NCI-H1092 treated with DMSO at 0.1 percent for 48 hours (cell line): ENCODE results near the gene ERVW-1.
"Not testable (repeated sequence)": the region's sequence is repeated elsewhere in the genome, so short reads cannot be mapped to it uniquely, and the experiment has no call there.

Source experiments
- DNase-seq: peaks from one replicate; lab custom pipeline; 2025; lab: John Stamatoyannopoulos, UW

ERVW-1 gene

DNA sequence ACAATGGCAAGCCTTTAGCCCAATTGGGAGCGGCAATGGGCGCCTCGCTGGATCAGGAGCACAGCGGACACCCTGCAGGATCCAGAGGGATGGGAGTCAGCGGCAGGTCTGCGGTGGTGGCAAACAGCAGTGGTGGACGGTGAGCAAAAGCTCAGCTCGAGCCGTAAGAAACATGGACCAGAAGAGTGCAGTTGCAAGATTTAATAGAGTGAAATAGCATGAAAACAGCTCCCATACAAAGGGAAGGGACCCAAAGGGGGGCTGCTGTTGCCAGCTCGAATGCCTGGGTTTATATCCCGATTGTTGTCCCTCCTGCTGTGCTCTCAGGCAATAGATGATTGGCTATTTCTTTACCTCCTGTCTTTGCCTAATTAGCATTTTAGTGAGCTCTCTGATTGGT lies at the start of gene ERVW-1:
ERVW-1 (minus strand) TSS at position 266 of the 400 bp plus-strand sequence. CDS start 7,565 bp downstream, outside the sequence.
- not testable (repeated sequence) for DNase-seq

GRCh38 chr7:92523110-92523509 lies 45.4 kb upstream of the ERVW-1 start:
- no peak for DNase-seq

GRCh38 chr7:92520024-92520423 lies 42.3 kb upstream of the ERVW-1 start:
- DNase-seq: no peak

DNA sequence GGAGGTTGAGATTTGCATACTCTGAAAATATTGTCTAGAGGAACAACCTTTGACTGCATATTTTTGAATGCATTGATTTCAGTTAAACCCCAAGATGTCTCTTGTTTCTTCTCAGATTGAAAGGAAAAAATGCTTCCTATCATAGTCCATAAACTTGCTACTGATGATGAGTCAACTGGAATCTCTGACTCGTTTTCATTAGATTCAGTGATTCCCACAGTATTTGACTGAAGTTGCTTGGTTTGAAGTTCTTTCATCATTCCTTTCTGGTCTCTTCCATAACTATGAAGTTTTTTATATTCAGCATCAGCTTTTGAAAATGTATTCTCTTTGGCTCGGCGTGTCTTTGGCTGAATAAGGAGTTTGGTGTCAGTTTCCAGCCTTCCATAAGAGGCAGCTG lies 39.9 kb upstream of the ERVW-1 start:
- DNase-seq: no peak

DNA sequence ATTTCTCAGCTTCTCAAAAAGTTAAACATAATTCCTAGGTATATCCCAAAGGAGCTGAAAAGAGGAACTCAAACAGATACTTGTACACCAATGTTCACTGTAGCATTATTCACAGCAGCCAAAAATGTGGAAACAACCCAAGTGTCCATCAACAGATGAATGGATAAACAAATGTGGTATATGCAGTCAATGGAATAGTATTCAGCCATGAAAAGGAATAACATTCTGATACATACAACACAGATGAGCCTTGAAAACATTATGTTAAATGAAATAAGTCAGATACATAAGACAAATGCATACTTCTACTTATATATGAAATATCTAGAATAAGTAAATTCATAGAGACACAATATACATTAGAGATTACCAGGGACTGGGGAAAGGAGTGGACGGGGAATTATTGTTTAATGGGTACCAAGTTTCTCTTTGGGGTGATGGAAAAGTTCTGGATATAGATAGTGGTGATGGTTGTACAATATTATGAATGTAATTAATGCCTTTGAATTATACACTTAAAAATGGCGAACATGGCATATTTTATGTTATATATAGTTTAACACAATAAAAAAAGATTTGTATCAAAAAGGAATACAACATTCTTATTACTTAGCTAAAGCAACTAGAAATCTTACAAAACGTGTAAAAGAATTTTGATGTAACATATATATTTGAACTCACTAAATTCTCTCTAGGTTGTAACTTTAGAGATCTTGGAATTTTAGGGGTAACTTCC lies 35.6 kb upstream of the ERVW-1 start:
- no peak for DNase-seq

DNA sequence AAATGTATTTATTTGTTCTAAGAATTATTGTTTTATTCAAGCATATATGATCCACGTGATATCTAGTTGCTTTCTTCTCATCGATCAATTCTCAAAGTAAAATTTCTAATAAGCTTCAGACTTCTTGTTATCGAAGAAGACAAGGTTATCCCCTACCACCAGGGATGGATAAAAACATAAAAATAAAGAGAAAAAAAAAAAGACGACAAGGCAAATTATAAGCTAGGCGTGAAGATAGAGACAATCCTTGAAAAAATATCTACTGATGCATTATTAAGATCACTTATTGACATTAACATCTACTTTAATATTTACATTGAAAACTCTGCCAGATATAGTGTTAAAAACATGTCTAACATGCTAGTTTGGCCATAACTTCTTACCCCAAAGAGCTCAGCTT lies 31.2 kb upstream of the ERVW-1 start:
- no peak for DNase-seq

DNA sequence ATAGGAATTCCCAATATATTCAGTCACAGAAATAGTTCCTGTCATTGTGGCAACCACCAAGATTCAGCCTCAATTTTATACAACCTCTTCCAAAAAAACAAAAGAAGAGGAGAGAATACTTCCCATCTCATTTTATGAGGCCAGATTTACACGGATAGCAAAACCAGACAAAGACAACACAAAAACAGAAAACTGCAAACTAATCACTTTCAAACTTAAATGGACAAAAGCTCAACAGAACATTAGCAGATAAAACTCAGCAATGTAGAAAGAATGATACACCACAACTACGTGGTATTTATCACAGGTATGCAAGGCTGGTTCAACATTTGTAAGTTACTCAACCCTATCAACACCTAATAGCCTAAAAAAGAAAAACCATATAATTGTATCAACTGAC lies 28.6 kb upstream of the ERVW-1 start:
- no peak for DNase-seq

DNA sequence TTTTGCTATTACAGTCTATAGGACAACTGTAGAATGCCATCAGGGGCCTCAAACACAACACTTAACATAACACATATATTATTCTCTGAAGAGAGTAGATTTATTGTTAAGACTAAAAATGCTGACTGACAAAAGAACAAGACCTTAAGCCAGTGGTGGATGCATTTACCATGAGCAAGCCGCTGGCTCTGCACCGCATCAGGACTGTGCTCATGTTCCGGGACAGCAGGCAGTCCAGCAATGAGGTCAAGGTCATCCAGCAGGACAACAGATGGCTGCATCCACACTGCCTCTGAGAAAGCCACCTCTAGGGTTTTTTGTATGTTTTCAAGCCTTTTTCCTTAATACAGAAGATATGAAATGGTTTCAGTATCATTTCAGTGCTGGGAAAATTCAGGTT lies 26.8 kb upstream of the ERVW-1 start:
- no peak for DNase-seq

GRCh38 chr7:92503767-92504166 lies 26.0 kb upstream of the ERVW-1 start:
- no peak for DNase-seq

DNA sequence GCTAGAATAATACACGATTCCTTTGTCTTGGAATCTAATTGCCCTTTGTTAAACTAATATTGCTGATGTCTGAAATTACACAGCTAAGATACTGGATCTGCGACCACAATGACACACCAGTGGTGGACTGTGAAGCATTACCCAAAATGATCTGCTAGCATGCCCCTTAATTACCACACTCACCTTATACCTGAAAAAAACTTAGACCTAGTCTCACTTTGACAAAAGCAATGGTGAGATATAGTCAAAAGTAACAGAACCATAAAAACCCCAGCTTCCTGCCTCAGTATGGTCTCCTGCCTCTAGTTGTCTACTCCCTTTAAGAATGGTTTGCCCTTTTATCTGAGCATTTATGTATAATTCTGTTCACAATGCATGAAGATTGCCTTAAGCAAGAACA lies 20.8 kb upstream of the ERVW-1 start:
- no peak for DNase-seq

- no peak for DNase-seq
These were observed 19.1 kb upstream of the ERVW-1 start for GRCh38 chr7:92496876-92497275.

DNA sequence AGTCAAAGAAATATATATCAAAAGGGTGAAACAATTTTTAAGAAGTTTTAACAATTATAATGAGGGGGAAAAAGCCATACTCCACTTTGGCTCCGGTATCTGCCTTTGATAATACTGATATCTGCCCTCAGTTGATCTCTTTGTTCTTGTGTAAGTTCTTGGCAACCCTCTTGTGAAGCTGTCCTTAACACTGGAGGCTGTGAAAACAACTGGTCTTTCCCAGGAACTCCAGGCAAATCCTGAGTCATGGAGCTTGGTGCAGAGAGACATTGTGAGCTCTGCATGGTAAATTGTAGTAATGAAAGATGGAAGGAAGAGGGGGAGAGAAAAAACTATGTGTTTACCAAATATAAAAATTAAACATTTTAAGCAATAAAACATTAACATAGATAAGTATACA lies 11.9 kb upstream of the ERVW-1 start:
- DNase-seq: no peak

DNA sequence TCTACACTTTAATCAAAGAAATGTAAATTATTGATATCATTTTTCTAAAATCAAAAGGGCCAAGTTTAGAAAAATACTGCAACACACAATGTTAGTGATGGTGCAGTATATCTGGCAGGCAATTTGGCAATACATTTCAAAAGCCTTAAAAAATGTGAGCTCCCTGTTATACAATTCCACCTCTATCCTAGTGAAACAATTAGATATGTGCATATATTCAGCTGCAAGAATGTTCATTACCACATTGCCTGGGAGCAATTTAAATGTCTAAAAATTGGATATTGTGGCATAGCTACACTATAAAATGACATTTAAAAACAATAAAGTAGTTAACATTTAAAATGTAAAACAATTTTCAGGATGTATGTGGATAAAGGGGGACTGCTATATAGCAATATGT lies 10.1 kb upstream of the ERVW-1 start:
- DNase-seq: no peak

DNA sequence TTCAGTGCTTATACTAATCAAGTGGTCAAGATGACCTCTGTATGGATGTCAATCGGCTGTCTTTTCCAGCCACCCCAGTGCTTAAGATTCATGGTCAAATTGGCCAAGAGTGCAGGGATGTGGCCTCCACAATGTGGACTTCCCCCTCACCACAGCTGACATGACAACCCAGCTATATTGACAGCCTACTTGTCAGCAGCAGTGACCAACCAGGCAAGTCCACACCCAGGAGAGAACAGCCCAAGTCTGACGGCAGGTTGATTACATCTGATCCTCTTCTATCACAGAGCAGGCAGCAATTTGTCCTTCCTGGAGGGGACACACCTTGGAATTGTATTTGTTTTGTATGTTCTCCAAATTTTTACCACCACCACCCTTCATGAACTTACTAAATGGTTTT lies 8.2 kb upstream of the ERVW-1 start:
- DNase-seq: no peak

DNA sequence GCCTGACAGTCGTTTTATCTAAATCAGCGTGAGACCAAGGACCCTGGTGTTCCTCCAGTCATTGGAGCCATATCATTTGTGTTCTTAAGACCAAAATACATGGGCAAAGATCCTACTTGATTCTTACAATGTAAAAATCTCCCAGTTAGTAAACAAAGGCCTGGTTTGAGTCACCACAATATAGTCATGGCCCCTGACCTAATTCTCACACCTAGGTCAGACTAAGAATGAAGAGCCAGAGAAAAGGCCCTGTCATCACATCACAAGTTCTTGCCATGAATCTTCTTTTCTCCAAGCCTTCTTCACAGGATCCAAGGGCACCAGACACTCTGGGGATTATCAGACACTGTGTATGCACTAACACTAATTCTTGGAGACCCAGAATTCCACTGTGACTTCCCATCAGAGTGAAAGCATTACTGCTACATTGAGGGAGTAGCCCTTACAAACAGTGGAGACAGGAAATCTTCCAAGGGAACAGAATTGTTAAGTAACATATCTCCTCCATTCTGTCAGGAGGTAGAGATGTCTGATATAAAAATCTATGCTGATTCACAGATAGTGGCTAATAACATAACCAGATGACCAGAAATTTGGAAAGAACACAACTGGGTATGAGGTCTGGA lies 7.6 kb upstream of the ERVW-1 start:
- no peak for DNase-seq

- not testable (repeated sequence) for DNase-seq
These were observed 6.5 kb upstream of the ERVW-1 start for GRCh38 chr7:92484226-92484625.

DNA sequence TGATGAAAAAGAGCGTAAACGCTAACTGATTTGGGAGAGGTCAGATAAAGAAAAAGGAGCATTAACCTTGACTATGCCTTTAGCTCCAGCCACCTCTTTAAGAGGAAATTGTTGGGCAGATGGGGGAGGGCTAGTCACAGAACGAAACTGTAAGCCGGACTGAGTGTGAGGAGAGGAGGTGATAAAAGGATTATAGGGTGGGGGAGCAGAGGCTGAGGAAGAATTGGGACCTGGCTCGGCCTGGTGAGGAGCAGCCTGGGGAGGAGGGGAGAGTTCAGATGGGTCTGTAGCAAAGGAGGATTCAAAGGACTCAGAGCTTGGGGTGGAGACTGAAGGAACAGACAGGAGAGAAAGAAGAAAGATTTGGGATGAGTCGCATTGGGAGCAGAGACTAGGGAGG lies 5.9 kb upstream of the ERVW-1 start:
- not testable (repeated sequence) for DNase-seq

DNA sequence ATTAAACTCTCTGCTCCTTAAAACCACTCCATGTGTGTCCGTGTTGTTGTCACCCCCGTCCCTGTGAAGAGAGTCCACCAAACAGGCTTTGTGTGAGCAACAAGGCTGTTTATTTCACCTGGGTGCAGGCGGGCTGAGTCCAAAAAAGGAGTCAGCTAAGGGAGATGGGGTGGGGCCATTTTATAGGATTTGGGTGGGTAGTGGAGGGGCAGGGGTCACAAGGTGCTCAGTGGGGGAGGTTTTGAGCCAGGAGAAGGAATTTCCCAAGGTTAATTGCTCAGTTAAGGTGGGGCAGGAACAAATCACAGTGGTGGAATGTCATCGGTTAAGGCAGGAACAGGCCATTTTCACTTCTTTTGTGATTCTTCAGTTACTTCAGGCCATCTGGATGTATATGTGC lies 1.4 kb upstream of the ERVW-1 start:
- DNase-seq: not testable (repeated sequence)

GRCh38 chr7:92478711-92479110 lies 965 bp upstream of the ERVW-1 start:
- DNase-seq: no peak

DNA sequence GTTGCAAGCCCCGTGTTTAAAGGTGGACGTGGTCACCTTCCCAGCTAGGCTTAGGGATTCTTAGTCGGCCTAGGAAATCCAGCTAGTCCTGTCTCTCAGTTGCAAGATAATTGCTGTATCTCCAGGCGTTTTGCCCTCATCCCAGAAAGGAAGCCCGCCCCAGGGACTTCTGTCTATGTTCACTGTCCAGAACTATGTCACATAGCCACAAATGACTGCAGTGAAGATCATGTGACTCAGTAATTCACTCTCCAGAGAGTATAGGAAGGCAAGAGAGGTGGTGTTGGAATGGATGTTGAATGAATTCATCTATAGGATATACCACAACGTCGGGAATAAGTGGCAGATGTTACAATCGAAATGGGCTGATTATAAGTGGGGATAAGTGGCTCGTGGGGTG lies 349 bp upstream of the ERVW-1 start:
- no peak for DNase-seq

DNA sequence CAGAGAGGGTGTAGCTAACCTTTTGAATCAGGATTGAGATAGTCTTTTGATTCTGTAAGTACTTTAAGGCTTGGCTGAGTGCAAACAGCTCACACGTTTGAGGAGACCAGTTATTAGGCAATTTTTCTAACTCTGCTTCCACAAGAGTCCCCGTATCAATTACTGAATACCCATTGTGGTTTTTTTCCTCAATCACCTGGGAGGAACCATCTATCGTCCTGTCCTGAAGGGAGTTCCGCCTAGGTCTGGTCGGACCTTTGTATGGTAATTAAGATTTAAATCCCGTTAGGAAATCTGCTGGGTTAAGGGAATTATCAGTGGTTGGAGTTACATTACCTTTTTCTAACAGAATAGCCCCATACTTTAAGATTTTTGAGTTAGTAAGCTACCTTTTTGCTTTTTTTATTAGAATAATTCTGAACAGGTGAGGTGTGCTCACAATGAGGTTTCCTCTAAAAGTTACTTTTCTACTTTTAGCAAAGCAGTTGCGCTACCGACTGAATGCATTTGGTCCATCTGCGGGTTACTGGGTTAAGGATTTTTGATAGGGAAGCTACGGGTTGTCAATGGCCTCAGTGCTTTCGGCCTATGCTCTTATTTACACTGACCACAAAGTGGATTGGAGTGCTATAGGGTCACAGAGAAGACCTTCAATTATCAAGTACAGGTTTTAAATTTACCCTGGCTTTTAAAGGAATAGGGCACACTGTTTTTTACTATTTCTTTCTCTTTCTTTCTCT lies 1.7 kb downstream of the ERVW-1 start:
- DNase-seq: not testable (repeated sequence)

DNA sequence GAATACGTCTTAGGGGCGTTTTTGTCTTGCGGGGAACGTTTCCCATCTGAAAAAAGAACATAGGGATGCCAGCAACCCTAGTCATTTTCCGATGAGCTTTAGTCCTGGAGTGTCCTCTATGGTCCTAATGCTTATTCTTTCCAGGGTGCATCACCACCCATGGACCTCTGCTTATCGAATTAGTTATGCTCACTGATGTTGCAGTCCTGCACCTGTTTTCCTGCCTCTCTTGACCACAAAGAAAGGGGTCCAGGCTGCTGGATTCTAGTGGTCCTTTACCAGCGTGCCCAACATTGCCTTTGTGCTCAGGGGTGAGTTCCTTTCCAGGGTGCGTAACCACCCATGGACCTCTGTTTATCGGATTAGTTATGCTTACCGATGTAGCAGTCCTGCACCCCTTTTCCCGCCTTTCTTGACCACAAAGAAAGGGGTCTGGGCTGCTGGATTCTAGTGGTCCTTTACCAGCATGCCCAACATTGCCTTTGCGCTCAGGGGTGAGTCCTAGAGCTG lies 2.4 kb downstream of the ERVW-1 start:
- DNase-seq: not testable (repeated sequence)

DNA sequence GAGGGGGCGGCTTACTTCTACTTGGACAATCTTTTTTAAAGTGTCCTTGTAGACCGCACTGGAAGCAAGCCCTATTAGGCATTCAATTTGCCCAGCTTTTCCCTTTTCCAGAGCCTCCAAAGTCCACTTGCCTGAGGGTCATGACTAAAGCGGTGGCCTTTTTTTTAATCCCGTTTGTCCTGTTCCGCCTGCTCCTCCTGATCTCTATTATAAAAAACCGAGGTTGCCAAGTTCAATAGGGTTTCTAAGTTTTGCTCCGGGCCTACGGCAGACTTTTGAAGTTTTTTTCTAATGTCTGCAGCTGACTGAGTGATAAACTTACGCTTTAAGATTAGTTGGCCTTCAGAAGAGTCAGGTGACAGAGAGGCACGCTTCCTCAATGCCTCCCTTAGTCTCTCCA lies 3.8 kb downstream of the ERVW-1 start:
- DNase-seq: not testable (repeated sequence)
